Liver (tissue), 9 donors: Measurements from ENCODE around the gene ANP32A. TPM values are rescaled to one million over a fixed set of nuclear protein-coding genes. Genes with fewer than 3 reads are reported as not detected.

Experiments used
- DNase-seq: peaks from one replicate; pipeline ENCODE4 v3.0.0-alpha.2; 2017; ENCODE audit warnings: low spot score
- H3K27ac ChIP-seq, 2 donors: one replicate each; pipeline ENCODE4 v1.7.0; 2013; ENCODE audit warnings: inconsistent platforms in 2 of 2, low read length in 2 of 2, control low read depth in 1 of 2, low read depth in 1 of 2, mild to moderate bottlenecking in 1 of 2
- H3K27me3 ChIP-seq, 4 donors: one replicate each; pipeline versions ENCODE4 v1.6.1 to v1.7.0; 2013; ENCODE audit warnings: low read length in 3 of 4, inconsistent platforms in 1 of 4, mild to moderate bottlenecking in 1 of 4, moderate library complexity in 1 of 4; ENCODE audit not compliant: control insufficient read depth in 4 of 4, insufficient read depth in 4 of 4
- H3K36me3 ChIP-seq, 4 donors: one replicate each; pipeline versions ENCODE4 v1.6.1 to v1.7.0; 2013; ENCODE audit warnings: low read length in 3 of 4, mild to moderate bottlenecking in 3 of 4, low read depth in 1 of 4, moderate library complexity in 1 of 4; ENCODE audit not compliant: control insufficient read depth in 4 of 4, insufficient read depth in 3 of 4
- H3K4me1 ChIP-seq, 4 donors: one replicate each; pipeline versions ENCODE4 v1.6.1 to v1.7.0; 2013; ENCODE audit warnings: low read length in 3 of 4, mild to moderate bottlenecking in 3 of 4, moderate library complexity in 1 of 4; ENCODE audit not compliant: control insufficient read depth in 4 of 4, insufficient read depth in 4 of 4
- H3K4me3 ChIP-seq, 3 donors: one replicate each; pipeline versions ENCODE4 v1.6.1 to v1.7.0; 2013; ENCODE audit warnings: low read length in 3 of 3, control low read depth in 1 of 3, low read depth in 1 of 3, mild to moderate bottlenecking in 1 of 3
- H3K9ac ChIP-seq, 2 donors: one replicate each; pipeline ENCODE4 v1.7.0; 2013; ENCODE audit warnings: low read length in 2 of 2, mild to moderate bottlenecking in 2 of 2, moderate library complexity in 2 of 2, control low read depth in 1 of 2, low read depth in 1 of 2
- H3K9me3 ChIP-seq, 4 donors: one replicate each; pipeline versions ENCODE4 v1.6.1 to v1.7.0; 2013; ENCODE audit warnings: low read length in 3 of 4; ENCODE audit not compliant: control insufficient read depth in 4 of 4
- ATF3 ChIP-seq: IDR thresholded peaks from 2 replicates; pipeline ENCODE4 v1.6.1; 2016; ENCODE audit warnings: antibody characterized with exemption
- CTCF ChIP-seq: fragments of 150-350 bp; IDR thresholded peaks from 2 replicates; pipeline ENCODE4 v1.5.1; 2017; ENCODE audit warnings: improper control_type of control experiment, low read depth, low read length; ENCODE audit not compliant: missing input control
- EGR1 ChIP-seq, 2 donors: IDR thresholded peaks; 2 replicates each; pipeline ENCODE4 v1.6.1; 2016 to 2018; ENCODE audit warnings: antibody characterized with exemption in 2 of 2, low read depth in 2 of 2
- FOXA1 ChIP-seq: IDR thresholded peaks from 2 replicates; pipeline ENCODE4 v1.6.1; 2016; ENCODE audit warnings: antibody characterized with exemption
- GABPA ChIP-seq, 2 donors: IDR thresholded peaks in 1 of 2; conservative IDR thresholded peaks in 1 of 2; 2 replicates each; pipeline ENCODE4 v1.6.1; 2016; ENCODE audit warnings: antibody characterized with exemption in 2 of 2, mild to moderate bottlenecking in 1 of 2, moderate library complexity in 1 of 2
- HNF4A ChIP-seq, 2 donors: conservative IDR thresholded peaks; 2 replicates each; pipeline ENCODE4 v1.6.1; 2016; ENCODE audit warnings: antibody characterized with exemption in 2 of 2, mild to moderate bottlenecking in 2 of 2
- HNF4G ChIP-seq: IDR thresholded peaks from 2 replicates; pipeline ENCODE4 v1.6.1; 2016; ENCODE audit warnings: antibody characterized with exemption
- JUND ChIP-seq, 2 donors: IDR thresholded peaks; 2 replicates each; pipeline ENCODE4 v1.6.1; 2016; ENCODE audit warnings: antibody characterized with exemption in 2 of 2
- MAX ChIP-seq: IDR thresholded peaks from 2 replicates; pipeline ENCODE4 v1.6.1; 2016; ENCODE audit warnings: antibody characterized with exemption
- NR2F2 ChIP-seq: IDR thresholded peaks from 2 replicates; pipeline ENCODE4 v1.6.1; 2016; ENCODE audit warnings: antibody characterized with exemption
- RAD21 ChIP-seq, 2 donors: IDR thresholded peaks; 2 replicates each; pipeline ENCODE4 v1.6.1; 2016; ENCODE audit warnings: antibody characterized with exemption in 2 of 2, mild to moderate bottlenecking in 2 of 2
- RXRA ChIP-seq, 2 donors: IDR thresholded peaks; 2 replicates each; pipeline ENCODE4 v1.6.1; 2017 to 2018; ENCODE audit warnings: antibody characterized with exemption in 2 of 2, mild to moderate bottlenecking in 1 of 2
- SP1 ChIP-seq: IDR thresholded peaks from 2 replicates; pipeline ENCODE4 v1.6.1; 2018; ENCODE audit warnings: antibody characterized with exemption, mild to moderate bottlenecking
- YY1 ChIP-seq: IDR thresholded peaks from 2 replicates; pipeline ENCODE4 v1.6.1; 2016; ENCODE audit warnings: antibody characterized with exemption, mild to moderate bottlenecking
- WGBS: extraction: QIAGEN DNeasy Blood & Tissue Kit; methylation state at CpG from one replicate; pipeline ENCODE4 v1.1.7; 2013; 5-methylcytosine and 5-hydroxymethylcytosine counted together
- polyA plus RNA-seq, 2 donors: library from polyadenylated mRNA; stranded (reverse) in 1 of 2; unstranded in 1 of 2; fragments of 200-250 nt in 1 of 2; fragments of >200 nt in 1 of 2; fragmentation: Nextera tagmentation in 1 of 2; extraction: Ambion mirVana in 1 of 2; gene quantifications; one replicate each; pipeline versions ENCODE4 v1.2.1 to v1.2.3, GENCODE V29; 2013 to 2015
- total RNA-seq, 2 donors: library from RNA; depleted of rRNA; stranded (reverse); fragments of >200 nt; gene quantifications; one replicate each; pipeline ENCODE4 v1.2.3, GENCODE V29; 2014
- TF ChIP-seq, protein P1 (sequence below): IDR thresholded peaks from 2 replicates; pipeline ENCODE4 v1.6.1; 2016; ENCODE audit warnings: antibody characterized with exemption
- TF ChIP-seq, protein P2 (sequence below): IDR thresholded peaks from 2 replicates; pipeline ENCODE4 v1.6.1; 2016; ENCODE audit warnings: antibody characterized with exemption, mild to moderate bottlenecking
- donor health status: healthy.
- donor health status: healthy.
- donor health status: healthy.
- donor health status: healthy.
- donor health status: healthy.

ANP32A gene
- total and polyA plus RNA-seq, 4 donors = 30.5 to 60.4 (median 39.4) TPM

DNA sequence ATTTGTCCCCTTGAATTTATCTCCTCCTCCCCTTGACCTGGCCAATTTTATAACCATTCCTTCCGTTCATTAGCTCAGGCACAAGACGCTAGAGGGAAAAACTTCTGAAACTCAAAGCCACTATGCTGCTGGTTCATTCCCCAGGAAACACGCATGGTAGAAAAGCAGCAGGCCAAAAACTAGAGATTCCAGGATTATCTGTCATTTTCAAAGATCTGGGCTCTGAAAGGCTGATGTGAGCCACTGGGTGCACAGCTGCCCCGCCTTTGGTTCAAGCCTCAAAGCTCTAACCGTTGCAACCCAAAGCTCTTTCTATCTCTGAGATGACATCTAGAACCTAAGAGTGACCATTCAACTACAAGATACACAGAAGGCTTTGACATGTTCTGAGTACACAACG, 6.1 kb downstream of the ANP32A start:
- Histone ChIP-seq H3K9me3 (no peaks in the 10 kb centered on the region), H3K4me1 (peaks cover 10 to 16% (median 14%) of the 10 kb centered on the region in 4 donors), H3K9ac (no peak overlapping the region), H3K27ac (no peak overlapping the region), H3K27me3 (no peaks in the 10 kb centered on the region), H3K4me3 (no peak overlapping the region), H3K36me3 (no peaks in the 10 kb centered on the region)
- DNase-seq = no peak
- 86% methylated on average over 6 of the region's 6 CpGs for WGBS
- TF ChIP-seq, protein P1, sequence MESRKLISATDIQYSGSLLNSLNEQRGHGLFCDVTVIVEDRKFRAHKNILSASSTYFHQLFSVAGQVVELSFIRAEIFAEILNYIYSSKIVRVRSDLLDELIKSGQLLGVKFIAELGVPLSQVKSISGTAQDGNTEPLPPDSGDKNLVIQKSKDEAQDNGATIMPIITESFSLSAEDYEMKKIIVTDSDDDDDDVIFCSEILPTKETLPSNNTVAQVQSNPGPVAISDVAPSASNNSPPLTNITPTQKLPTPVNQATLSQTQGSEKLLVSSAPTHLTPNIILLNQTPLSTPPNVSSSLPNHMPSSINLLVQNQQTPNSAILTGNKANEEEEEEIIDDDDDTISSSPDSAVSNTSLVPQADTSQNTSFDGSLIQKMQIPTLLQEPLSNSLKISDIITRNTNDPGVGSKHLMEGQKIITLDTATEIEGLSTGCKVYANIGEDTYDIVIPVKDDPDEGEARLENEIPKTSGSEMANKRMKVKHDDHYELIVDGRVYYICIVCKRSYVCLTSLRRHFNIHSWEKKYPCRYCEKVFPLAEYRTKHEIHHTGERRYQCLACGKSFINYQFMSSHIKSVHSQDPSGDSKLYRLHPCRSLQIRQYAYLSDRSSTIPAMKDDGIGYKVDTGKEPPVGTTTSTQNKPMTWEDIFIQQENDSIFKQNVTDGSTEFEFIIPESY = no peak
- TF ChIP-seq RXRA (IDR thresholded peaks at IDR 0.05) (no peak), JUND (IDR thresholded peaks at IDR 0.05) (no peak), ATF3 (no peak), NR2F2 (no peak), HNF4A (conservative IDR thresholded peaks at IDR 0.05) (no peak), EGR1 (IDR thresholded peaks at IDR 0.05; ENCODE audit: low read depth in 2 of 2) (no peak), HNF4G (no peak), YY1 (no peak), RAD21 (IDR thresholded peaks at IDR 0.05) (no peak), GABPA (IDR thresholded peaks at IDR 0.05 in 1 of 2, conservative IDR thresholded peaks at IDR 0.05 in 1 of 2) (no peak), MAX (no peak), CTCF (no peak), FOXA1 (no peak)

- H3K27me3 ChIP-seq = no peaks in the 10 kb centered on the region
- 59% methylated on average over 4 of the region's 4 CpGs for WGBS
- H3K9ac ChIP-seq = no peak overlapping the region
- peaks cover 10 to 22% (median 15%) of the 10 kb centered on the region in 4 donors for H3K4me1 ChIP-seq
- no peak overlapping the region for H3K27ac ChIP-seq
- no peaks in the 10 kb centered on the region for H3K9me3 ChIP-seq
- TF ChIP-seq JUND (IDR thresholded peaks at IDR 0.05) (no peak), RAD21 (IDR thresholded peaks at IDR 0.05) (no peak), MAX (no peak), NR2F2 (no peak), HNF4A (conservative IDR thresholded peaks at IDR 0.05) (no peak), SP1 (no peak), YY1 (no peak)
- TF ChIP-seq, protein P2, sequence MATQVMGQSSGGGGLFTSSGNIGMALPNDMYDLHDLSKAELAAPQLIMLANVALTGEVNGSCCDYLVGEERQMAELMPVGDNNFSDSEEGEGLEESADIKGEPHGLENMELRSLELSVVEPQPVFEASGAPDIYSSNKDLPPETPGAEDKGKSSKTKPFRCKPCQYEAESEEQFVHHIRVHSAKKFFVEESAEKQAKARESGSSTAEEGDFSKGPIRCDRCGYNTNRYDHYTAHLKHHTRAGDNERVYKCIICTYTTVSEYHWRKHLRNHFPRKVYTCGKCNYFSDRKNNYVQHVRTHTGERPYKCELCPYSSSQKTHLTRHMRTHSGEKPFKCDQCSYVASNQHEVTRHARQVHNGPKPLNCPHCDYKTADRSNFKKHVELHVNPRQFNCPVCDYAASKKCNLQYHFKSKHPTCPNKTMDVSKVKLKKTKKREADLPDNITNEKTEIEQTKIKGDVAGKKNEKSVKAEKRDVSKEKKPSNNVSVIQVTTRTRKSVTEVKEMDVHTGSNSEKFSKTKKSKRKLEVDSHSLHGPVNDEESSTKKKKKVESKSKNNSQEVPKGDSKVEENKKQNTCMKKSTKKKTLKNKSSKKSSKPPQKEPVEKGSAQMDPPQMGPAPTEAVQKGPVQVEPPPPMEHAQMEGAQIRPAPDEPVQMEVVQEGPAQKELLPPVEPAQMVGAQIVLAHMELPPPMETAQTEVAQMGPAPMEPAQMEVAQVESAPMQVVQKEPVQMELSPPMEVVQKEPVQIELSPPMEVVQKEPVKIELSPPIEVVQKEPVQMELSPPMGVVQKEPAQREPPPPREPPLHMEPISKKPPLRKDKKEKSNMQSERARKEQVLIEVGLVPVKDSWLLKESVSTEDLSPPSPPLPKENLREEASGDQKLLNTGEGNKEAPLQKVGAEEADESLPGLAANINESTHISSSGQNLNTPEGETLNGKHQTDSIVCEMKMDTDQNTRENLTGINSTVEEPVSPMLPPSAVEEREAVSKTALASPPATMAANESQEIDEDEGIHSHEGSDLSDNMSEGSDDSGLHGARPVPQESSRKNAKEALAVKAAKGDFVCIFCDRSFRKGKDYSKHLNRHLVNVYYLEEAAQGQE = no peak
- no peaks in the 10 kb centered on the region for H3K36me3 ChIP-seq
- no peak overlapping the region for H3K4me3 ChIP-seq
- DNase-seq = peak; percentile 10
Measured at GRCh38 chr15:68812597-68813431, 7.9 kb downstream of the ANP32A start.
